ENCODE data around the gene SPINK7. TPM values are rescaled to one million over a fixed set of nuclear protein-coding genes. Genes with fewer than 3 reads are reported as not detected.

Gene SPINK7
- total RNA-seq, 1 experiment from 2014 or later, result not detected

DNA sequence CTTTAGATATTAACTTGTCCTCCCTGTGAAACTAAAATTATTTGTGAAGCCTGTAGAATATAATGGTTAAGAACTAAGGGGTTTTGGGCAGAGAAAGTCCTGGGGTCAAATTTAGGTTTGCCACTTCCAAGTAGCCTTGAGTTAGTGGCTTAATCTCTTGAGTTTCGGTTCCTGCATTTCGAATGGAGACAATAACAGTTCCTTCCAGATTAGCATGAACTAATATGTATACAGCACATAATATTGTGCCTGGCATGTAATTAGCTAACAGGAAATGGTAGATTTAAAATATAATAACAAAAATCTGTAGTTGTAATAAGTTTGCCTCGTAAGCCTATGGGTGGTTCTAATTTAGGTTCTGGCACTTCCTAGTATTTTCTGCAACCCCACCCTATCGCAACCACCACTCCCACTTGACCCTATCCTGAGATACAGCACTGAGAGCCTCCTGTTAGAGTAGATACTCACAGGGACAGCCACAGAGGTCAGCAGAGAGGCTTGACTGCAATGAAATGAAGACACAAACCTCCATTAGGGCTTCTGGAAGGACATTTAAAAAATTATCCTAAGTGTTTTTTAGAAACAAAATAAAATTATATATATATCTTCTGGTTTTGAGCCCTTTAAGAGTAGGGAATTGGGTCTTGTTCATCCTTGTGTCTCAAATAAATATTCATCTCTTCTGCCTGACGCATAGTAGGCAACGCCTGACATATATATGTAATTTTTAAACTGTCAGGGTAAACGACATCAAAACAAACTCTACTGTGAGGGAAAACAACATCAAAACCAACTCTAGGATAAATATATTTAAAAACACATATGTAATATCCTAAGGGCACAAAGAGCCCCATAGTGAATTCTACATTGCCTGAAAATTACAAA lies 31.6 kb downstream of the SPINK7 start:
- no peak for DNase-seq (ENCODE audit: low spot score)

DNA sequence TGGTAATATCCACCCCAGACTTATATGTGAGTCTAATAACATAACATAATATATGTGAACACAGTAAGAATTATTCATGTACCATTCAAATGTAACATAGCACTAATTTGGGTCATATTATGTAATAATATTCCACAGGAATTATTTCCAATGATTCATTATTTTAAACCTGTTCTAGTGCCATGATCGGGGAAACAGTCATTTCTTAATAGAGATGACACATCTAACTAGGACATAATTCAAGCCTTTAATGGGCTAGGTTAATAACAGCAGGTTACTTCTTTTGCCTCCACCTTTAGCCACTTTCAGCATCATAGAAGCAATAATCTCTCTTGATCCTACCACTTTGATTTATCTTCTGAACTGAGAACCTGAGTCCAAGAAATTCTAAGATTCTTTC lies 35.5 kb downstream of the SPINK7 start:
- DNase-seq (ENCODE audit: low spot score), result no peak

DNA sequence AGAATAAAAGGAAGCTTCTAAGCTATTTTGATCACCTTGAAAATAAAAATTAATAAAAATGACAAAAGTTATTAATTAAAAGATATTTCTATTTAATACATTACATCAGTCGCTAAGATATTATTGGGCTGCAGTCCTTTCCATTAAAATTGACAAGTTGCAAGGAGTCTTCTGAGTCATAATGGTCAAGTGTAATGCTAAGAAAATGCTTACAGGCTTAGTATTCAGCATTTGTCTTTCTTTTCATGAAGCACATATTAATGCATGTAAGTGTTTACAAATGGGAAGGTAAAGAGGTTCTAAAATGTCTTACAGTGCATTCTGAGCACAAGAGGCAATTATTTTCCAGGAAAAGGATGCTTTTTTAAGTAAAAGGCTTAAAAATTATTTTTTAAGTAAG lies 40.5 kb downstream of the SPINK7 start:
- DNase-seq (ENCODE audit: low spot score), result no peak

DNA sequence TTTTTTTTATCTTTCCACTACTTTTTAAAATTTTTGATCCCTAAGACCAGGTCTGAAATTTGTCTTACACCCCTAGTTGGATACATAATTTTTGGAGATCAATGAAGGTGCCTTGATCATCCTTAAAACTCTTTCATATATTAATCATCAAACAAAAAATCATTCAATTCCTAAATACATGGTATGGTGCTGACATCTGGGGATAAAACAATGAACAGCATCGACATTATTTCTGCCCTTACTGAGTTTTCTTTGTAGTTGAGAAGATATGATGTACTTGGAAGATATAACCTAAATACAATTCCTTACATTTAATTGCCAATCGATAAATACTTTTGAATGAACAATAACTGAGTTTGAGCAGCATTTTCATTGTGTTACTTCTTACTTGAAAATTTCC lies 41.4 kb downstream of the SPINK7 start:
- no peak for DNase-seq (ENCODE audit: low spot score)

DNA sequence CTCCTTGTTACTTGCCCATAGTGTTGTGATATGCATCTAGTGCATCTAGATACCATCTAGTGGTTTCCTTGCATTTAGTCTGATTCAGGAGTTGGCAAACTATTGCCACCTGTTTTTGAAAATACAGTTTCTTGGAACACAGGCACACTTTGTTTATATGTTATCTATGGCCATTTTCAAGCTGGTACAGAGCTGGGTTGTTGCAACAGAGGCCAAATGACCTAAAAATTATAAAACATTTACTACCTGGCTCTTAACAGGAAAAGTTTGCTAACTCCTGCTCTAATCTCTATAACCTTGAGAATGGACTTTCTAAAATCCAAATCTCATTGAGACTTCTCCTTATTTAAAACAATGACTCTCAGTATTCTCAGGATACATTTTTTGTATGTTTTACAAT lies 52.1 kb downstream of the SPINK7 start:
- DNase-seq (ENCODE audit: low spot score), result no peak

Other genes with a start within 250 kb of the SPINK7 start
- gene SPINK5, start 248.4 kb upstream of the SPINK7 start, total RNA-seq (2014; rRNA removed; shearing (Covaris generic)), result 0.10 TPM in 1 of 2 replicates, not detected in the other
- not detected in 2 replicates for gene SPINK14, start 143.9 kb upstream of the SPINK7 start, total RNA-seq (2014; rRNA removed; shearing (Covaris generic))
- not detected in 2 replicates for gene SPINK6, start 109.4 kb upstream of the SPINK7 start, total RNA-seq (2014; rRNA removed; shearing (Covaris generic))
- not detected in 2 replicates for gene MARCOL, start 73.9 kb upstream of the SPINK7 start, total RNA-seq (2014; rRNA removed; shearing (Covaris generic))
- not detected in 2 replicates for gene SPINK13, start 43.6 kb upstream of the SPINK7 start, total RNA-seq (2014; rRNA removed; shearing (Covaris generic))
- gene SPINK9, start 23.1 kb downstream of the SPINK7 start, total RNA-seq (2014; rRNA removed; shearing (Covaris generic)), result not detected in 2 replicates
- 30.1 and 63.3 TPM in 2 replicates for gene FBXO38, start 71.5 kb downstream of the SPINK7 start, total RNA-seq (2014; rRNA removed; shearing (Covaris generic))